ENCODE data around the gene NISCH.

DNA sequence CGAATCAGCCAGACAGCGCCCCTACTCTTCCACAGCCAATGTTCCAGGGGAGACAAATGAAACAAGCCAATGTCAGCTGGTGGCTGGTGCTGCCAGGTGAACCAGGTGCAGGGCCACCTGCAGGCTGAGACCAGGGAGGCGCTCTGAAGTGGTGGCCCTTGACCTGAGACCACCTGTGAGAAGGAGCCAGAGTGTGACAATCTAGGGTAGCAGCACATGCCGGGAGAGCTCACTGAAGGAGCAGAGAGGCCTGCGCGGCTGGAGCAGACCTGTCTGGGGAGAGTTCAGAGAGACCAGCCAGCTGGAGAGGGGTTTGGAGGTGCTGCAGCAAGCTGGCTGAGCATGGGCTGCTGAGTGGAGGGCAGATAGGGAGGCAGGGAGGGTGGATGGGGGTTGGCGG, 39.0 kb downstream of the NISCH start:
- TF ChIP-seq, protein P1, sequence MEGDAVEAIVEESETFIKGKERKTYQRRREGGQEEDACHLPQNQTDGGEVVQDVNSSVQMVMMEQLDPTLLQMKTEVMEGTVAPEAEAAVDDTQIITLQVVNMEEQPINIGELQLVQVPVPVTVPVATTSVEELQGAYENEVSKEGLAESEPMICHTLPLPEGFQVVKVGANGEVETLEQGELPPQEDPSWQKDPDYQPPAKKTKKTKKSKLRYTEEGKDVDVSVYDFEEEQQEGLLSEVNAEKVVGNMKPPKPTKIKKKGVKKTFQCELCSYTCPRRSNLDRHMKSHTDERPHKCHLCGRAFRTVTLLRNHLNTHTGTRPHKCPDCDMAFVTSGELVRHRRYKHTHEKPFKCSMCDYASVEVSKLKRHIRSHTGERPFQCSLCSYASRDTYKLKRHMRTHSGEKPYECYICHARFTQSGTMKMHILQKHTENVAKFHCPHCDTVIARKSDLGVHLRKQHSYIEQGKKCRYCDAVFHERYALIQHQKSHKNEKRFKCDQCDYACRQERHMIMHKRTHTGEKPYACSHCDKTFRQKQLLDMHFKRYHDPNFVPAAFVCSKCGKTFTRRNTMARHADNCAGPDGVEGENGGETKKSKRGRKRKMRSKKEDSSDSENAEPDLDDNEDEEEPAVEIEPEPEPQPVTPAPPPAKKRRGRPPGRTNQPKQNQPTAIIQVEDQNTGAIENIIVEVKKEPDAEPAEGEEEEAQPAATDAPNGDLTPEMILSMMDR (IDR thresholded peaks at IDR 0.05; ENCODE audit: low read depth, low read length, poor library complexity, severe bottlenecking) = no peak
- TF ChIP-seq EZH2phosphoT487 (IDR thresholded peaks at IDR 0.05; ENCODE audit: borderline replicate concordance, low read length) = no peak

All from DOHH2 (cell line).